ENCODE measurements around the gene OPRL1.

DNA sequence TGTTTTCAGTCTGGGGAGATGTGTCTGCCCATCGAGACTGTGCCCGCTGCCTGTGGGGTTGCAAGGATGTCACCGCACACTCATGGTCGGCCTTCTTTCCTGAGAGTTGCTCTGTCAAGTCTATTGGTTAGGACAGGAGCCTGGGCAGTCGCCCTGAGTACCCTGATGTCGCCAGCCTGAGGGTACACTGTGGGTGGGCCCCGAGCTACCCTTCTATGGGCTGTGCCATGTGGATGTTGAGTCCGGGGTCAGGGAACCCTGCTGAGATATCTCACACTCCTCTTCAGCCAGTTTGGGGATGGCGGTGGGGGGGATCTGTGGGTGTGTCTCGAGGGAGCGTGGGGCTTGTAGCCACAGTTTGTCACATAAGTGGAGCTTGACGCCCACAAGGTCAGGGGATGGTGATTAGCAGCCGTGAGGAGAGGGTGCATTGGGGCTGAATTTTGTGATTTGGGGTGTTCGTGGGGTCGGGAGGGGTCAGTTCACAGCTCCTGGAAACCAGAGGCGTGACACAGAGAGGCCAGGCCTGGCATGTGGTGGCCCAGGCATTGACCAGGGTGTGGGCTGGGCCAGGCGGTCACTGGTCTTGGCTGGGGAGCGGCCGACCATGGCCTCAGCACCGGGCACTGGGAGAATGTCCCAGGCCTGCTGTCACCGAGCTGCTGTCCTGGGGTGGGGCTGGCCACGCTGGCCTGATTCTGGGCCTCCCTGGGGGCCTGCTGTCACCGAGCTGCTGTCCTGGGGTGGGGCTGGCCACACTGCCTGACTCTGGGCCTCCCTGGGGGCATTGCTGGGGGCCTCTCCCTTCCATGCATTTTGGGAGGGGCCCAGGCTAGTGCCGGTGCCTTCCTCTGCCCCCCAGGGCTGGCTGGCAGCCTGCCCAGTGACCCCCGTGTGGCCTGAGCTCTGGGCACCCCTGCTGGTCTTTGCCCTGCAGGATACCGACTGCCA, 29.1 kb downstream of the OPRL1 start:
- TF ChIP-seq, protein P1, sequence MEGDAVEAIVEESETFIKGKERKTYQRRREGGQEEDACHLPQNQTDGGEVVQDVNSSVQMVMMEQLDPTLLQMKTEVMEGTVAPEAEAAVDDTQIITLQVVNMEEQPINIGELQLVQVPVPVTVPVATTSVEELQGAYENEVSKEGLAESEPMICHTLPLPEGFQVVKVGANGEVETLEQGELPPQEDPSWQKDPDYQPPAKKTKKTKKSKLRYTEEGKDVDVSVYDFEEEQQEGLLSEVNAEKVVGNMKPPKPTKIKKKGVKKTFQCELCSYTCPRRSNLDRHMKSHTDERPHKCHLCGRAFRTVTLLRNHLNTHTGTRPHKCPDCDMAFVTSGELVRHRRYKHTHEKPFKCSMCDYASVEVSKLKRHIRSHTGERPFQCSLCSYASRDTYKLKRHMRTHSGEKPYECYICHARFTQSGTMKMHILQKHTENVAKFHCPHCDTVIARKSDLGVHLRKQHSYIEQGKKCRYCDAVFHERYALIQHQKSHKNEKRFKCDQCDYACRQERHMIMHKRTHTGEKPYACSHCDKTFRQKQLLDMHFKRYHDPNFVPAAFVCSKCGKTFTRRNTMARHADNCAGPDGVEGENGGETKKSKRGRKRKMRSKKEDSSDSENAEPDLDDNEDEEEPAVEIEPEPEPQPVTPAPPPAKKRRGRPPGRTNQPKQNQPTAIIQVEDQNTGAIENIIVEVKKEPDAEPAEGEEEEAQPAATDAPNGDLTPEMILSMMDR (IDR thresholded peaks at IDR 0.05; ENCODE audit: insufficient read depth, low read length, poor library complexity, severe bottlenecking) = no peak
- no peak for TF ChIP-seq EZH2phosphoT487 (conservative IDR thresholded peaks at IDR 0.05; ENCODE audit: low read length)
